GM10266 (cell line): ENCODE results near the gene NCKAP5.

Experiments
- DNase-seq: peaks from one replicate; pipeline ENCODE4 v3.0.0; 2012; ENCODE audit errors: extremely low spot score
- TF ChIP-seq, protein P1 (sequence below): IDR thresholded peaks from 2 replicates; pipeline ENCODE4 v1.5.1; 2012; ENCODE audit warnings: mild to moderate bottlenecking, low read depth; ENCODE audit not compliant: control insufficient read depth, insufficient read depth; ENCODE audit errors: missing control alignments

Gene NCKAP5

DNA sequence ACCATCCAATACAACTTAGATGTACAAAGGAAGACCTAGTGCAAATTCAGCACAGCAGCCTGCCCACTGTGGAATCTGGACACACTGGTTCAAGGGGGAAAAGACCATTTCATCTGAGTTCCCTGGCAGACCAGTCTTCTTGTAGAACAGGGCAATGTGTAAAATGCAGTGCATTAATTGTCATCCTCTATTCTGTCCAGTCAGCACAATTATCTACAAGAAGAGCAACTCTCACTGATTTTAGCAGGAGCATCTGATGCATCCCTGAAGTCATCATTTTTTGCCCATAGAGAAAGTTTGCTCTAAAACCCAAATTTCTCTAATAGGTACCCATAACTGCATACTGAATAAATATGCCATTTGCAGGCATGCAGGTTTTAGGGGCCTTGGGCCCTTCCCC is 816.4 kb downstream of the NCKAP5 start:
- no peak for DNase-seq
- TF ChIP-seq, protein P1, sequence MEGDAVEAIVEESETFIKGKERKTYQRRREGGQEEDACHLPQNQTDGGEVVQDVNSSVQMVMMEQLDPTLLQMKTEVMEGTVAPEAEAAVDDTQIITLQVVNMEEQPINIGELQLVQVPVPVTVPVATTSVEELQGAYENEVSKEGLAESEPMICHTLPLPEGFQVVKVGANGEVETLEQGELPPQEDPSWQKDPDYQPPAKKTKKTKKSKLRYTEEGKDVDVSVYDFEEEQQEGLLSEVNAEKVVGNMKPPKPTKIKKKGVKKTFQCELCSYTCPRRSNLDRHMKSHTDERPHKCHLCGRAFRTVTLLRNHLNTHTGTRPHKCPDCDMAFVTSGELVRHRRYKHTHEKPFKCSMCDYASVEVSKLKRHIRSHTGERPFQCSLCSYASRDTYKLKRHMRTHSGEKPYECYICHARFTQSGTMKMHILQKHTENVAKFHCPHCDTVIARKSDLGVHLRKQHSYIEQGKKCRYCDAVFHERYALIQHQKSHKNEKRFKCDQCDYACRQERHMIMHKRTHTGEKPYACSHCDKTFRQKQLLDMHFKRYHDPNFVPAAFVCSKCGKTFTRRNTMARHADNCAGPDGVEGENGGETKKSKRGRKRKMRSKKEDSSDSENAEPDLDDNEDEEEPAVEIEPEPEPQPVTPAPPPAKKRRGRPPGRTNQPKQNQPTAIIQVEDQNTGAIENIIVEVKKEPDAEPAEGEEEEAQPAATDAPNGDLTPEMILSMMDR, result no peak

DNA sequence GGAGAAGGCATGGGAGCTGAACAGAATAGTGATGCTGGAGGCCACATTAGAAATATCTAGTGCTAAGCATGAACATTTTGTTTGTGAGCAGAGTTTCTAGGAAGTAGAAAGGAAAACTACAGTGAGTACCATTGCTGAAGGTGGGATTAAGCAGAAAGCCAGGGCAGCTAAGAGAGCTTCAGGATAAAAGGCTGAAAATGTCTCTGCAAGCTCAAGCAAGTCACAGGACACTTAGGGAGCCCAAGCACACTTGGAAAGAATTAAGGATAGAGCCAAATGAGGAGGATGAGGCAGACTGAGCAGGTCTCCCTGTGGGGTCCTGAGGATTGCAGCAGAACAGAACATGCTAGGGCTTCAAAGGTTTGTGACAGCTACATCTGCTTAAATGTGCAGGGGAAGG is 817.7 kb downstream of the NCKAP5 start:
- DNase-seq, result no peak
- TF ChIP-seq, protein P1, result no peak

DNA sequence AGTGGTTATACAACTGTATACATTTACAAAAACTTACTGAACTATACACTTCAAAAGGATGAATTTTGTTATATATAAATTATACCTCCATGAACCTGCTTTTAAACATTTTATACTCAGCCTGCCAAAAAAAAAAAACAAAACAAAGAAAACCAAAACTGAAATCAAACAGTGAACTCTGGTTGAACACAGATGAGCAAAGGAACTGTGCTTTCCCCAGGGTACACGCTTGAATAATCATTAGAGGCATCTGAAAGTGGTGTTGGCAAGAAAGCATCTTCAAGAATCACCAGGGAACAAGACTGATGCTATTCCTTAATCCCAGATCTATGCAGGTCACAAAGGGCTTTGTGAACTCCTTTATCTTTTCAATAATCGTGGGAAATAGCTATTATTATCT is 821.2 kb downstream of the NCKAP5 start:
- TF ChIP-seq, protein P1, result no peak
- no peak for DNase-seq

DNA sequence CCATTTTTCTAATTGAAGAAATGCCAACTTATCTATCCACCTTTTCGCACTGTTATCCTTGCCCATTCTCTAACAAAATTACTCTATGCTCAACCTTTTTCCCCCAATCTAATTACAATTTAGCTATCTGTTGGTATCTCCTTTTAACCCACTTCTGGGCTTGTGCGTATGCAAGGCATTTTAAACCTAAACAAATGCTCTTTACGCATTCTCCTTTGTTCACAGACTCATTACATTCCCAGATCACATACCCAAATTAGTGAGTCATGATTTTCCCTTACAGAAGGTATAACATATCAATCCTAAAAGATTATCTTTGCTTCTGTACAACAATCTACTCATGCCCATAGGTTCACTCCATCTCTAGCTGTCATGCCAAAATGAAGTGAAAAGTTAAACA is 826.5 kb downstream of the NCKAP5 start:
- no peak for DNase-seq
- TF ChIP-seq, protein P1, result no peak

DNA sequence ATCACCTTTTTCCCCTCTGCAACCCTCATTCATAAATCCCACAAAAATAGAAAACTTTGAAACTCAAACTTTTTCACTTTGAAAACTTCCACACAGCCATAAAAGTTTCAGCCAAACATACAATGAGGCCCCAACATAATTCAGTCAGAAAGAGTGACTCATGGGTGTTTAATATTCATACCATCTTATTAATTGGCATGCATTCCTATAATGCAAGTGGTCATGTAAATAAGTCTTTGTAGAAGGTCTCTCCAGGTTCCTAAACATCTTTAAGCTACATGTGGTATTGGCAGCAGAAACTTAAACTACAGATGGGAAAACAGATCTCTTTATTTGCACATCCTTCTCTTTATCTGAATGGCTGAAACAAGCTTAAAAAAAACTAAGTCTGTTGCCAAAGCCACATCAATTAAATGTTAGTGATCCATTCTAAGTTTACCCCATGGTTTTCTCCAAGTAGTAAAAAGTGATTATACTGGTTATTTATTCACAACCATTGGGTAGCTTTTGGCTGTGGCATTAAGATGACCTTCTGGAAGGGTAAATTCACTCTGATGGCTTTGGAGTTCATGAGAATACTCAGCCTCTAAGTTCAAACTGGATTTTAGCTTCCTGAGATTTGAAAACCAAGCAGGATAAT is 828.1 kb downstream of the NCKAP5 start:
- TF ChIP-seq, protein P1, result no peak
- no peak for DNase-seq

DNA sequence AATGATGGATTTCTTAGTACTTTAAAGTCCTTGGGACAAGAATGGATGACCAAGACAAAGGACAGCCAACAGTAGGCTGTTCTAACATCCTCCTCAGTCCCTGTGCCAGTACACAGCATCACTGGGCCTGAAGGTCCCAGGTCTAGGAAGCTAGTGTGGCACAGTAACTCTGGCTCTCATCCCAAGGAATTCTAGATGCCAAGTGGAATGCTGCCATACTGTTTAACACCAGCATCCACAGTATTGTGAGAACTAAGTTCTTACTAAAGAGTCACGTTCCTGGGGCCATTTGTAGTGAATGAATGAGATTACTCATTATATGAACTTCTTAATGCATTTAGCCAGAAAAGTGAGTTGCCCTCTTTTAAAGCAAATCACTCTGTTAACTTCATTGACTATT is 830.0 kb downstream of the NCKAP5 start:
- TF ChIP-seq, protein P1, result no peak
- DNase-seq, result no peak

DNA sequence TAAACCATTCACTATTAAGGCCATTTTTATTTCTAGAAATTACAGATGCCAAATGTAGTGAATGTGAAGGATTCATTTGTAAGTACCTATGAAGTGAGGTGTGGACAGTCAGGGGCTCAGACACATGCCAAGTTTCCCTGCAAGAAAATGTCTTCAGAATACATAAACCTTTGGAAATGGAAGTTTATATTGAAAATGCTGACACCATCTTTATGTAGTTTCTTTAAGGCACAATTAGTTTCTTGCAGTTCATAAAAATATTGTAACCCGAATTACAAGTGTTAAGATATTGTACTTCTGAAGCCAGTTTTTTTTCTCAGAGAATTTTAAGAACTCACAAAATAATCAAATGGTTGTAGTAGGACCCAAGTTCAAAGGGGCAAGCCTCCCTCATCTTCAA is 832.2 kb downstream of the NCKAP5 start:
- TF ChIP-seq, protein P1, result no peak
- DNase-seq, result no peak
